Left lobe of liver (tissue), 2 donors: ENCODE data around the gene KLHL17. TPM values are rescaled to one million over a fixed set of nuclear protein-coding genes. Genes with fewer than 3 reads are reported as not detected.

ENCODE experiments used
- ATAC-seq: fragments of 200-7000 bp; cut with Tn5 transposase; one replicate; pipeline ENCODE4 v1.9.1; 2020; ENCODE audit warnings: mild to moderate bottlenecking, moderate library complexity
- DNase-seq: peaks from one replicate; pipeline ENCODE4 v3.0.0-alpha.2; 2020; ENCODE audit warnings: low spot score
- total RNA-seq: library from RNA; stranded (reverse); gene quantifications from one replicate; pipeline ENCODE4 v1.2.1, GENCODE V29; 2021
- donor health status: DM: no; HTN: no; CAD: no; lungs with moderate emphysema.
- donor health status: DM: no; HTN: yes; CAD: no.

KLHL17 gene
- total RNA-seq, 1 donor from 2014 or later, result 7.3 TPM

DNA sequence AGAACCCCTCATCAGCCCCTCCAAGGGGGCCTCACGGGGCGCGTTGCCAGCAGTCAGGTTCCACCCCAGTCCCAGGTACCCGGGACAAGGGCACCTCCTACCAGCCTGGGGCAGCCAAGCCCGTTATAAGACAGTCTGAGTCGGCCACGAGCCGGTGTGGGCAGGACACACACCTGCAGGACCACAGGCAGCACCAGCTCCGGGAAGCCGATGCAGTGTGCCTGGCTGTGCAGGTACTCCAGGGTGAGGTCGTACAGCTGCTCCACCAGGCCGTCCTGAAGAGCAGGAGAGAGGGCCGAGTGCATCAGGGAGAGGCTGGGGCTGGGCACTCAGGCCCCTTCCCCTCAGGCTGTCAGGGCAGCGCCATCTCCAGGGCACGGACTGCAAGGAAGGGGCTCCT is 12.4 kb upstream of the KLHL17 start:
- DNase-seq (no peak), ATAC-seq (no peak)

GRCh38 chr1:950268-950667 is 10.1 kb upstream of the KLHL17 start:
- DNase-seq (no peak), ATAC-seq (no peak)

- no peak for ATAC-seq
- no peak for DNase-seq
These were observed 9.5 kb upstream of the KLHL17 start for GRCh38 chr1:950881-951280.

GRCh38 chr1:951364-951763 is 9.0 kb upstream of the KLHL17 start:
- DNase-seq (no peak), ATAC-seq (no peak)

DNA sequence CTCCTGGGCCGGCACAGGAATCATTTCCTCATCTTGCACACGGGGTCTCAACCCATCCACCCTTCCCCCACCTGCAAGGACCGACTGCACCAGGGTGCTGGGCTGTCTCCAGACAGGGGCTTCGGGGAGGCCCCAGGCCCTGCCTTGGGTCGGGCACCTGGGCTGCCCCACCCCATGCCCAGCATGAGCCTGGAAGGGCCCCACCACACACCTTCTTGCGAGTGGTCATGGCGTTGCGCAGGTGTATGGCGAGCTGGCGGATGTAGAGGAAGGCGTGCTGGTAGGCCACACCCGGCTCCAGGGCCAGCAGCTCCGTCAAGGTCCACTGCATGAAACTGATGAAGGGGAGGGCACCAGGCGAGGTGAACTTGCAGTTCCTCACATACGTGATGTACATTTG is 8.2 kb upstream of the KLHL17 start:
- DNase-seq, result no peak
- ATAC-seq, result no peak

GRCh38 chr1:952603-953002 is 7.8 kb upstream of the KLHL17 start:
- ATAC-seq (no peak), DNase-seq (no peak)

DNA sequence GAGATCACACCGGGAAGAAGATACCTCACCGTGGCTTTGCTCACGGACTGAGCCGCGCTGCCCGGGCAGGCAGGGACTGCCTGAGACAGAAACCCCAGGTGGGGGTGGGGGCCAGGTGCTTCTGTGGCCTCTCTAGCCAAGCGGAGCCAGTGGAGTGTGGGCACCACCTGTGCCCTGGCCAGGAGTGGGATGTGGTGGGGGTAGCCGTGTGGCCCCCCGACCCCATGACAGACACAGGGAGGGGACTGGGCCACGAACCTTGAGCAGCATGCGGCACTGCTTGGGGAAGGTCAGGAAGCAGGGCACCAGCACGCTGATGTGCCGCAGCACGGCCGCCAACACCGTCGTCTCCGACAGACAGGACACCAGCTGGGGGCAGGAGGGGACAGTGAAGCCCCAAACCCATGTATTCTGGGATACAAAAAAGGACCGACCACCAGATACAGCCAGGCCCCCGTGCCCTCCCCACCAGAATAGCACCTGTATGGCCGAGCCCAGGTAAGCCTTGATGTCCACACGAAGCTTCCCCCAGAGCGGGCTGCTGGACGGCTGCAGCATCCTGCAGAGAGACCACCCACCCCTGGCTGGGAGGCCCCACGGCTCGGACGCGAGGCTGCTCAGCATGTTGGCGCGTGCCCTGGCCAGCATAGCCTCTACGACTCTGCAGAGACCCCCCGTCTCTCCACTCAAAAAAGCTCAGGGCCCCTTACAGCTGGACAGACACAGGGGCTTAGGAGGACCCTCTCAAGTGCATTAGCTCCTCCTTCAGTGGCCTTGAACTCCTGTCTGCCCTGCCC is 6.7 kb upstream of the KLHL17 start:
- no peak for DNase-seq
- ATAC-seq, result no peak

DNA sequence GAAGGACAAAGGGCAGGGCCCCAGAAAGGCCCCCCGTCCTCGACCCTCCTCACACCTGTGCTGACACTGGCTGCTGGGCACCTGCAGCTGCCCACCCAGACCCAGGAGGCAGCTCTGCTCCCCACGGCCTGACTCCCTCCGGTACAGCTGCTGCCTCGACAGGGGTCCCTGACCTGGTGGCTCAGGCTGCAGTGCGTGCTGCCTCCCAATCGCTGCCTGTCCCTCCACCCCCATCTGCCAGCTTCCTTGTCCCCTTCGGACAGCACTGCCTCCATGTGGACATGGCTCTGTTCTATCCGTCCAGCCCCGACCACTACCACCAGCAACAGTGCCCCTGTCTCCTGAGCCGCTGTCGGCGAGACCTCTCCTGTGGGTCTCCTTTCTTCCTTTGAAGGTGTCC is 5.5 kb upstream of the KLHL17 start:
- DNase-seq (no peak), ATAC-seq (no peak)

- DNase-seq (no peak), ATAC-seq (no peak)
These were observed 4.9 kb upstream of the KLHL17 start for GRCh38 chr1:955474-955873.

DNA sequence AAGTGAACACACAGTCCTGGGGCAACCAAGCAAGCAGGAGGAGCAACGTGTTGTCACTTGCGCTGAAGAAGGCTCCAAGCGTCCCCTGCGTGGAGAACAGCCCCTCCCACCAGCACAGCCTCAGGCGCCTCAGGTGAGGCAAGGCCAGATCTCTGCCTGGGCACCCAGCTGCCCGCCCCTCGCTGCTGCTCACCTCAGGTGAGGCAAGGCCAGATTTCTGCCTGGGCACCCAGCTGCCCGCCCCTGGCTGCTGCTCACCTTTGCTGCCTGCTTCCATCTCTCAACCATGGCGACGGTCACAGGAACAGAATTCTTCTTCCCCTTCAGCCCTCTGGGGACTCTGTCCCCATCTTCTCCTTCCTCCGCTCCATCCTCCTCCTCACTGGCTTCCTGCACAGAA is 3.7 kb upstream of the KLHL17 start:
- ATAC-seq (no peak), DNase-seq (no peak)

GRCh38 chr1:958823-959730 is 1.3 kb upstream of the KLHL17 start, which contains the start of gene NOC2L:
Gene NOC2L (minus strand): TSS chr1:959256. CDS start chr1:959240, 16 bp downstream.
- ATAC-seq (peak; percentile 96), DNase-seq (peak; percentile 96)

GRCh38 chr1:959731-960362 is 537 bp upstream of the KLHL17 start:
- peak; percentile 8 for ATAC-seq
- DNase-seq, result no peak

GRCh38 chr1:961132-961669 is 817 bp downstream of the KLHL17 start:
- ATAC-seq, result no peak
- no peak for DNase-seq

GRCh38 chr1:962381-963300 is 2.3 kb downstream of the KLHL17 start:
- ATAC-seq (no peak), DNase-seq (no peak)

GRCh38 chr1:963301-963651 is 2.9 kb downstream of the KLHL17 start:
- DNase-seq (no peak), ATAC-seq (no peak)

- ATAC-seq, result no peak
- no peak for DNase-seq
These were observed 3.6 kb downstream of the KLHL17 start for GRCh38 chr1:963746-964525.

- ATAC-seq, result no peak
These were observed 4.5 kb downstream of the KLHL17 start for GRCh38 chr1:964691-965525.

GRCh38 chr1:965526-966134 is 5.2 kb downstream of the KLHL17 start:
- DNase-seq, result no peak
- ATAC-seq, result no peak

More at GRCh38 chr1:964691-965525, 4.5 kb downstream of the KLHL17 start:
- no peak for DNase-seq
